CD4-positive, alpha-beta T cell treated with Interleukin-6 for 4 hours (primary cell): ENCODE results near the gene SCIMP.
A peak's percentile ranks its signal among the peaks of the same experiment; 100 is the strongest.
"Not testable (repeated sequence)": the region's sequence is repeated elsewhere in the genome, so short reads cannot be mapped to it uniquely, and the experiment has no call there.

Experiments used
- DNase-seq: peaks from one replicate; pipeline ENCODE4 v3.0.0-alpha.2; 2020; ENCODE audit warnings: mixed read lengths

The SCIMP gene

DNA sequence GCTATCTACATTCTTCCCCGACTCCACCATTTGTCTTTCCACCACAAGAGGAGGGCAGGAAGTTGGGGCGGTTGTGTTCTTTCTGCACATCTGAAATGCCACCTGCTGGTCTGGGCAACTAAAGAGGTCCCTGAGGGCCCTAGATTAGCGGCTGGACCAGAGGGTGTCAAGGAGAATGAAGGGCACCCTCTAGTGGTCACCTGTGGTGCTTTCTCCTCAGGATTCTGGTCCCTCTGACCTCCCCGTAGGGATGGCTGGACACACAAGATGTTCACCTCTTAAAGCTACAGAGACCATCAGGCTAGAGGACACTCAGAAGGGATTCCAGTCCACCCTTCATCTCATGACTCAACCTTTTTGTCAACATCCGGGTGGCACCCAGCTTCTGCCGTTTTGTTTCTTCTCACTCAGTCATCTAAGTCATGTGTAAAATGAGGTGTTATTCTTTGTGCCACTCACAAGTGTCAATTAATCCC lies 2.9 kb upstream of the SCIMP start:
- DNase-seq: peak; percentile 34

- no peak for DNase-seq
Observed at GRCh38 chr17:5236938-5237540, 2.4 kb upstream of the SCIMP start.

DNA sequence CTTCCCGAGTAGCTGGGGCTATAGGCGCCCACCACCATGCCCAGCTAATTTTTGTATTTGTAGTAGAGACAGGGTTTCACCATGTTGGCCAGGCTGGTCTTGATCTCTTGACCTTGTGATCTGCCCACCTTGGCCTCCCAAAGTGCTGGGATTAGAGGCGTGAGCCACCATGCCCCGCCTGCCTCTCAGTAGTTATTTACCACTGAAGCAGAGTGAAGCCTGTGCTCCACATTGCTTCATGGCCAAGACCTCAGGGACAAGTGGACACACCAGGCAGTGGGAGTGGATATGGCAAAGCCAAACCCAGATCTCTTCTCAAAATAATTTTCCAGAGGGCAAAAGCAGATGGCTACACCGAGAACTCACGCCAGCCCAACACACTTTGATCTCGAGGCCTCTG lies 1.2 kb downstream of the SCIMP start:
- not testable (repeated sequence) for DNase-seq

DNA sequence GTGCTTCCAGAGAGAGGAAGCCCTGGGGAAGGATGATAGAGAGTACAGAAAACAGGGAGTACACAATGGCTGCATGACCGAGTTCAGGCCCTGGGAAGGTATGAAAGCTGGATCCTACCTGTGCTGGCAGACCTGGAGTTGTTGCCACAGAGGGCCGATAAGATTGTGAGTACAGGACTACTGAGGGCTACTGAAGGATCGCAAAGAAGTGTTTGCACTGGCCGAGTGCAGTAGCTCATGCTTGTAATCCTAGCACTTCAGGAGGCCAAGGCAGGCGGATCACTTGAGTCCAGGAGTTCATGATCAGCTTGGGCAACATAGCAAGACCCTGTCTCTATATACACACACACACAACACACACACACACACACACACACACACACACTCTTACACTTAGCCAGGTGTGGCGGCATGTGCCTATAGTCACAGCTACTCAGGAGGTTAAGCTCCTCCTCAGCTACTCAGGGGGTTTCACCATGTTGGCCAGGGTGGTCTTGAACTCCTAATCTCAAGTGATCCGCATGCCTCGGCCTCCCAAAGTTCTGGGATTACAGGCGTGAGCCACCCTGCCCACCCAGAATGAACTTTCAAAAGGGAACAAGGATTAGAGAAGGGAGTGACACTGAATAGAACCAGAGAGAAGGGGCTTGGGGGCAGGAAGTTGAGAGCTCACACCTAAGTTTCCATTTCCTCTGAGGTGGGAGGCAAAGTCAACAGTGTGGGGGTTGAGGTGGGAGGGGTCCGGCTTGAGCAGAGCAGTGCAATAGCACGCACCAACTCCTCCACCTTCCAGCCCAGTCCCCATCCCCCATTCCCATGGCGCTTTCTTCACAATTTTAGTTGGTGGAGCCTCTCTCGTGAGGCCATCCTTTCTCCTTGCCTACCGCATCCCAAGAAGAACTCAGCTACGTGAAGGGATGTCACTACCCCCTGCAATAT lies 7.5 kb downstream of the SCIMP start:
- peak; percentile 9 for DNase-seq

DNA sequence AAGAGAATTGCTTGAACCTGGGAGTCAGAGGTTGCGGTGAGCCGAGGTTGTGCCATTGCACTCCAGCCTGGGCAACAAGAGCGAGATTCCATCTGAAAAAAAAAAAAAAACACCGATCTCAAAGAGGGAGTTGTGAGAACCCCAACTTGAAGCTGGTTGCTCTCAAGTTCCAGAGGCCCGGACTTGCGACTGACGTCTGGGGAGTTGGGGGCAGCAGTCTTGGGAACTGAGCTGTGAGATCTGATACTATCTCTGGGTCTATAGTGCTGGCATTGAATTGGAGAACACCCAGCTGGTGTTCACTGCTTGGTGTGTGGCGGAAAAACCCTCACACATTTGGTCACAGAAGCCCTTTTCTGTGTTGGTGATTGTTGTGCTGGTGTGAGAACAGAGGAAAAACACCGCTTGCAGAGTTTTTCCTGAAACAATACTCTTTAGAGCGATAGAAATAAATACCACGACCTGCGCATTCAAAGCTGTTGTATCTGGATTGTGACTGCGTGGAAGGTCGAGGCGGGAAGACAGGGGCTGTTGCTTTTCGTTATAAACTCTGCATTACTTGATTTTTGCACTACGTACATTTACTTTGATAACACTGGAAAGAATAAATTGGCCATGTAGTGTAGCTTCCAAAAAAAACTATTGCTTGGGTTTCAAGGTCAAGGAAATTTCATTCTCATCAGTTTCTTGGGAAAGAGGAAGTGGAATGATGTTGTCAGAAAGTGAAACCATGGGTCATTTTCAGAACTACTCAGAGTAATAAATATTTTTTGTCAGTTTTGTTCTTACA lies 8.8 kb downstream of the SCIMP start:
- no peak for DNase-seq

- DNase-seq: not testable (repeated sequence)
Observed at GRCh38 chr17:5221912-5222311, 12.7 kb downstream of the SCIMP start.

- no peak for DNase-seq
Observed at GRCh38 chr17:5220074-5220473, 14.6 kb downstream of the SCIMP start.

DNA sequence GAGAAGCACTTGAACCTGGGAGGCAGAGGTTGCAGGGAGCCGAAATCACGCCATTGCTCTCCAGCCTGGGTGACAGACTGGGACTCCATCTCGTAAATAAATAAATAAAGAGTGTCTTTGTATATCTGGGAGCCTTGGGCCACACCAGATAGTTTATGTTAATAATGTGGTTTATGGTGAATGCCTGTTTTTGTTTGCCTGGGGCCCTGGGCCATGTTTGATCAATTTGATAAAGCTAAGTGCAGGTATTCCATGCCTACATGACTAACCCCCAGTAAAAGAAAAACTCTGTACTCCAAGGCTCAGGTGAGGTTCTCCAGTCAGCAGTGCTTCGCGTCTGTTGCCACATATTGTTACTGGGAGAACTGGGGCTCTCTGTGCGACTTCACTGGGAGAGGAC lies 15.1 kb downstream of the SCIMP start:
- DNase-seq: no peak

DNA sequence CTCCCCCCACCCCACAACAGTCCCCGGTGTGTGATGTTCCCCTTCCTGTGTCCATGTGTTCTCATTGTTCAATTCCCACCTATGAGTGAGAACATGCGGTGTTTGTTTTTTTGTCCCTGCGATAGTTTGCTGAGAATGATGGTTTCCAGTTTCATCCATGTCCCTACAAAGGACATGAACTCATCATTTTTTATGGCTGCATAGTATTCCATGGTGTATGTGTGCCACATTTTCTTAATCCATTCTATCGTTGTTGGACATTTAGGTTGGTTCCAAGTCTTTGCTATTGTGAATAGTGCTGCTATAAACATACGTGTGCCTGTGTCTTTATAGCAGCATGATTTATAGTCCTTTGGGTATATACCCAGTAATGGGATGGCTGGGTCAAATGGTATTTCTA lies 17.1 kb downstream of the SCIMP start:
- not testable (repeated sequence) for DNase-seq

GRCh38 chr17:5211458-5211857 lies 23.2 kb downstream of the SCIMP start:
- DNase-seq: no peak

GRCh38 chr17:5210614-5211252 lies 23.9 kb downstream of the SCIMP start:
- no peak for DNase-seq

GRCh38 chr17:5210091-5210490 lies 24.6 kb downstream of the SCIMP start:
- no peak for DNase-seq

DNA sequence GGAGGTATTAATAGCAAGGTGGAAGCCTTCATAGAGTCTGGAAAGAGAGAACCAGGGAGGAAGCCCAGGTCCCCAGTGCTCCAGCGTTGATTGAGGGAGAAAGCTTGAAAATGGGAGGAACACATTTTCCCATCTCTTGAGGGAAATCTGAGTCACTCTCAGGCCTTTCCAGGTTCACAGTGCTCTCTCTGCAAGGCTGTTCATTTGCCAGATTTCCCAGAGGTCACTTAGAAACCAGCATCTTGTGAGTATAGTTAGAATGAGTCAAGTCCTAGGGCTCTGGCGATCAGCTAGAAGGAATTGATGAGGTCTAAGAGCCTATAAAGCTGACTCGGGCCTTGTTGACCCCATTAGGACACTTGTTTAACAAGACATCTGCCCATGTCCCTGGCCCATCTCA lies 25.3 kb downstream of the SCIMP start:
- no peak for DNase-seq

DNA sequence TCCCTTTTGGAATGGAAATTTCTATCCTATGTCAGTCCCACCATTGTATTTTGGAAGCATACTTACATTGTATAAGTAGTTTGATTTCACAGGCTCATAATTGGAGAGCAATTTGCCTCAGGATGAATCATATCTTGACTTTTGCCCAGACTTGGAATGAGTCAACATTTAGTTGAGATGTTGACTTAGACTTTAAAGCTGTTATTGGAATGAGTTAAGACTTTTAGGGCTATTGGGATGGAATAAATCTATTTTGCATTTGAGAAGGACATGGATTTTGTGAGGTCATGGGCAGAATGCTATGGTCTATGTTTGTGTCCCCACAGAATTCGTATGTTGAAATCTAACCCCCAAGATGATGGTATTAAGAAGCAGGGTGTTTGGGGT lies 30.8 kb downstream of the SCIMP start:
- DNase-seq: no peak

GRCh38 chr17:5203178-5203907 lies 31.3 kb downstream of the SCIMP start:
- DNase-seq: no peak

GRCh38 chr17:5201011-5201410 lies 33.6 kb downstream of the SCIMP start:
- no peak for DNase-seq

DNA sequence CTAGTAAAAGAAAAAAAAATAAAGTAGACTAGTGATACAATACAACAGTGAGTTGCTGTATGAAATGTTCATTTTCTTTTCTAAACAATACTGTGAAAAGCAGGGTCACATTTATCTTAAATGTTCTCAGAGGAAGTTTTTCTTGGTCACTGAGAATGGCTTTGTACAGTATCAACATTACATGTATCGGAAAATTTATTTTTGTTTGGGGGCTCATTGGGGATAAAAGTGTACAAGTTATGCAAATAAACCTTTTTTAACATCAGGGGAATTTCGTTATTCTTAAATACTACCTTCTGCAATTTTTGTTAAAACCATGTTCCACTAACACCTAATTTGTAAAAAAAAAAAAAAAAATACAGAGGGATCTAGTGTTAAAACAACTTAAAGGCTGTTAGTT lies 34.3 kb downstream of the SCIMP start:
- no peak for DNase-seq

- DNase-seq: no peak
Observed at GRCh38 chr17:5198472-5198871, 36.2 kb downstream of the SCIMP start.

DNA sequence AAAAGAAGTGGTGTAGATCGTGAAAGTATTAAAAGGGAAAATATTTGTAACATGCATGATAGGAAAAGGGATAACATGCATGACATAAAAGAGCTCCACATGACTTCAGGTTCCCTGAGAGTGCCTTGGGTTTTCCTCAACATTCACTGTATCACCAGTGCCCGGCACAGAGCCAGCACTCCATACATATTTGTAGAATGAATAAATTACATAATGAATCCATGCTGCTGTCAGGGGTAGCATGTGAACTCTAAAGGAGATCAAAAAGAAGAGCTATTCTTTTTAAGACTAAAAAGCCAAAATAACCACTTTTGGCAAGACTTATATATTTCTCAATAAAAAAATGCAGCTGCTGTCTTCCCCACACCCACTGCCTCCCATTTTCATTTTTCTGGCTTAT lies 40.3 kb downstream of the SCIMP start:
- no peak for DNase-seq

DNA sequence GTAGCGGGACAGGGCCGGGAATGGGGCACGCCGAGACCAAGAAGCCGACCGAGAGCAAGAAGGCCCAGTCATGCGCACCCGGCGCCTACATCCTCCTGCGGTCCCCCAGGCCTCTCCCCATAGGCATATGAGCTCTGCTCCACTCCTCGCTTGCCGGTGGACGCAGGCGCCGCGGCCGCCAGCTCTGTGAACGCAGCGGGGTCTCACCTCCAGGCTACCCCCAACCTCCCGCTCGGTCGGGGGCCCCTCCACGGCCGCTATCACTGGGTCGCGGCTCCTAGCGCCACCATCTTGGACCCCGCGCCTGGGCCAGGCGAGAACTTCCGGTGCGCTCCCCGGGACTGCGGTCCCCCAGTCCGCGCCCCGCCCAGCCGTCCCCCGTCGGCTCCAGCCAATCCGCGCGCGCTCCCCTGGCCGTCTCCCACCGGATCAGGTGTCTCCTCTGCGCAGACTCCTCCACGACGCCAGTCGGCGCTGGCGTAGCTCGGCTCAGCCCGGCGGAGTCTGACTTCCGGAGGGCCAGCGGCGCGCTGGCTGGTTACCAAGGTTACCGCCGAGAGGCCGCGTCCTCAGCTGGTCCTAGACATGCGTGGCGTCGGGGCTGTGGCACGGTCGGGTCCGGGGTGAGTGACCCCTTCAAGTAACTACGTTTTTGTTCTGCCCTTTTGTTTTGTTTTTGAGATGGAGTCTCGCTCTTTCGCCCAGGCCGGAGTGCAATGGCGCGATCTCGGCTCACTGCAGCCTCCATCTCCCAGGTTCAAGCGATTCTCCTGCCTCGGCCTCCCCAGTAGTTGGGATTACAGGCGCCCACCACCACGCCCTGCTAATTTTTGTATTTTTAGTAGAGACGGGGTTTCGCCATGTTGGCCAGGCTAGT lies 42.9 kb downstream of the SCIMP start, which contains the start of gene ZNF594:
Gene ZNF594, minus strand, starts transcription at position 328 of the 877 bp plus-strand sequence. CDS start 7,612 bp downstream, outside the sequence.
- peak; percentile 97 for DNase-seq

- no peak for DNase-seq
Observed at GRCh38 chr17:5184288-5184687, 50.4 kb downstream of the SCIMP start.
